ENCODE data around the gene FUT8.

The FUT8 gene

GRCh38 chr14:65696801-65697200 lies 284.3 kb downstream of the FUT8 start:
- TF ChIP-seq CTCF (IDR thresholded peaks at IDR 0.05; ENCODE audit: poor library complexity, severe bottlenecking): no peak
- DNase-seq (ENCODE audit: low spot score) (no peak), ATAC-seq (ENCODE audit: low read depth) (no peak)
- no peaks in the 10 kb centered on the region for H3K36me3 ChIP-seq (ENCODE audit: low read depth)
- H3K27ac ChIP-seq (ENCODE audit: poor library complexity, severe bottlenecking): no peak overlapping the region
- H3K4me1 ChIP-seq (ENCODE audit: insufficient read depth, poor library complexity, severe bottlenecking): no peaks in the 10 kb centered on the region
- no peaks in the 10 kb centered on the region for H3K27me3 ChIP-seq (ENCODE audit: insufficient read depth, poor library complexity, severe bottlenecking)
- H3K4me3 ChIP-seq (ENCODE audit: severe bottlenecking): no peak overlapping the region
- H3K9me3 ChIP-seq (ENCODE audit: severe bottlenecking): no peaks in the 10 kb centered on the region

GRCh38 chr14:65703521-65703920 lies 291.0 kb downstream of the FUT8 start:
- H3K4me1 ChIP-seq (ENCODE audit: insufficient read depth, poor library complexity, severe bottlenecking): no peaks in the 10 kb centered on the region
- no peaks in the 10 kb centered on the region for H3K27me3 ChIP-seq (ENCODE audit: insufficient read depth, poor library complexity, severe bottlenecking)
- no peak overlapping the region for H3K4me3 ChIP-seq (ENCODE audit: severe bottlenecking)
- H3K36me3 ChIP-seq (ENCODE audit: low read depth): no peaks in the 10 kb centered on the region
- H3K27ac ChIP-seq (ENCODE audit: poor library complexity, severe bottlenecking): no peak overlapping the region
- ATAC-seq (ENCODE audit: low read depth) (no peak), DNase-seq (ENCODE audit: low spot score) (no peak)
- no peak for TF ChIP-seq CTCF (IDR thresholded peaks at IDR 0.05; ENCODE audit: poor library complexity, severe bottlenecking)
- no peaks in the 10 kb centered on the region for H3K9me3 ChIP-seq (ENCODE audit: severe bottlenecking)

- H3K4me1 ChIP-seq (ENCODE audit: insufficient read depth, poor library complexity, severe bottlenecking): no peaks in the 10 kb centered on the region
- ATAC-seq (ENCODE audit: low read depth) (no peak), DNase-seq (ENCODE audit: low spot score) (no peak)
- no peak for TF ChIP-seq CTCF (IDR thresholded peaks at IDR 0.05; ENCODE audit: poor library complexity, severe bottlenecking)
- no peaks in the 10 kb centered on the region for H3K36me3 ChIP-seq (ENCODE audit: low read depth)
- H3K4me3 ChIP-seq (ENCODE audit: severe bottlenecking): no peak overlapping the region
- no peak overlapping the region for H3K27ac ChIP-seq (ENCODE audit: poor library complexity, severe bottlenecking)
- no peaks in the 10 kb centered on the region for H3K27me3 ChIP-seq (ENCODE audit: insufficient read depth, poor library complexity, severe bottlenecking)
- no peaks in the 10 kb centered on the region for H3K9me3 ChIP-seq (ENCODE audit: severe bottlenecking)
Measured at GRCh38 chr14:65703996-65704395, 291.5 kb downstream of the FUT8 start.

- Histone ChIP-seq H3K4me3 (ENCODE audit: severe bottlenecking) (no peak overlapping the region), H3K27me3 (ENCODE audit: insufficient read depth, poor library complexity, severe bottlenecking) (no peaks in the 10 kb centered on the region), H3K36me3 (ENCODE audit: low read depth) (no peaks in the 10 kb centered on the region), H3K27ac (ENCODE audit: poor library complexity, severe bottlenecking) (no peak overlapping the region), H3K4me1 (ENCODE audit: insufficient read depth, poor library complexity, severe bottlenecking) (no peaks in the 10 kb centered on the region), H3K9me3 (ENCODE audit: severe bottlenecking) (no peaks in the 10 kb centered on the region)
- ATAC-seq (ENCODE audit: low read depth): no peak
- no peak for DNase-seq (ENCODE audit: low spot score)
- TF ChIP-seq CTCF (IDR thresholded peaks at IDR 0.05; ENCODE audit: poor library complexity, severe bottlenecking): no peak
Measured at GRCh38 chr14:65704437-65704836, 291.9 kb downstream of the FUT8 start.

GRCh38 chr14:65704850-65705249 lies 292.3 kb downstream of the FUT8 start:
- H3K36me3 ChIP-seq (ENCODE audit: low read depth): no peaks in the 10 kb centered on the region
- no peak overlapping the region for H3K27ac ChIP-seq (ENCODE audit: poor library complexity, severe bottlenecking)
- ATAC-seq (ENCODE audit: low read depth): no peak
- H3K4me1 ChIP-seq (ENCODE audit: insufficient read depth, poor library complexity, severe bottlenecking): no peaks in the 10 kb centered on the region
- H3K27me3 ChIP-seq (ENCODE audit: insufficient read depth, poor library complexity, severe bottlenecking): no peaks in the 10 kb centered on the region
- H3K4me3 ChIP-seq (ENCODE audit: severe bottlenecking): no peak overlapping the region
- DNase-seq (ENCODE audit: low spot score): no peak
- TF ChIP-seq CTCF (IDR thresholded peaks at IDR 0.05; ENCODE audit: poor library complexity, severe bottlenecking): no peak
- no peaks in the 10 kb centered on the region for H3K9me3 ChIP-seq (ENCODE audit: severe bottlenecking)

Measured in RWPE2 (cell line).